Activated CD4-positive, alpha-beta T cell treated with anti-CD3 and anti-CD28 coated beads for 1 hour (primary cell): ENCODE data around the gene PLXNA2.

Experiments
- DNase-seq: peaks from one replicate; pipeline ENCODE4 v3.0.0-alpha.2; 2020

The PLXNA2 gene

GRCh38 chr1:208178091-208178529, 66.1 kb downstream of the PLXNA2 start:
- DNase-seq = no peak

- no peak for DNase-seq
These were observed 66.5 kb downstream of the PLXNA2 start for GRCh38 chr1:208177656-208178055.

GRCh38 chr1:208176649-208177048, 67.5 kb downstream of the PLXNA2 start:
- DNase-seq = no peak

- DNase-seq = no peak
These were observed 68.7 kb downstream of the PLXNA2 start for GRCh38 chr1:208175508-208175895.

- no peak for DNase-seq
These were observed 69.3 kb downstream of the PLXNA2 start for GRCh38 chr1:208174731-208175507.

- no peak for DNase-seq
These were observed 70.0 kb downstream of the PLXNA2 start for GRCh38 chr1:208174200-208174599.

- no peak for DNase-seq
These were observed 70.4 kb downstream of the PLXNA2 start for GRCh38 chr1:208173749-208174148.

- no peak for DNase-seq
These were observed 71.6 kb downstream of the PLXNA2 start for GRCh38 chr1:208172423-208173145.

- DNase-seq = no peak
These were observed 72.4 kb downstream of the PLXNA2 start for GRCh38 chr1:208171616-208172422.

GRCh38 chr1:208170252-208170651, 73.9 kb downstream of the PLXNA2 start:
- DNase-seq = no peak

GRCh38 chr1:208169081-208169879, 74.9 kb downstream of the PLXNA2 start:
- no peak for DNase-seq

GRCh38 chr1:208167261-208167869, 76.8 kb downstream of the PLXNA2 start:
- DNase-seq = no peak

- no peak for DNase-seq
These were observed 77.6 kb downstream of the PLXNA2 start for GRCh38 chr1:208166340-208167138.

- no peak for DNase-seq
These were observed 78.5 kb downstream of the PLXNA2 start for GRCh38 chr1:208165659-208166058.

GRCh38 chr1:208164609-208165008, 79.6 kb downstream of the PLXNA2 start:
- DNase-seq = no peak

- no peak for DNase-seq
These were observed 80.6 kb downstream of the PLXNA2 start for GRCh38 chr1:208163539-208163938.

- DNase-seq = no peak
These were observed 81.3 kb downstream of the PLXNA2 start for GRCh38 chr1:208162903-208163302.

- DNase-seq = no peak
These were observed 82.4 kb downstream of the PLXNA2 start for GRCh38 chr1:208161656-208162375.

GRCh38 chr1:208161005-208161404, 83.2 kb downstream of the PLXNA2 start:
- no peak for DNase-seq

- DNase-seq = no peak
These were observed 83.8 kb downstream of the PLXNA2 start for GRCh38 chr1:208160259-208160819.
